GM10266 (cell line): Measurements from ENCODE around the gene GPRC5D.

Experiments used
- DNase-seq: peaks from one replicate; pipeline ENCODE4 v3.0.0; 2012; ENCODE audit errors: extremely low spot score
- TF ChIP-seq, protein P1 (sequence below): IDR thresholded peaks from 2 replicates; pipeline ENCODE4 v1.5.1; 2012; ENCODE audit warnings: mild to moderate bottlenecking, low read depth; ENCODE audit not compliant: control insufficient read depth, insufficient read depth; ENCODE audit errors: missing control alignments

GPRC5D gene

DNA sequence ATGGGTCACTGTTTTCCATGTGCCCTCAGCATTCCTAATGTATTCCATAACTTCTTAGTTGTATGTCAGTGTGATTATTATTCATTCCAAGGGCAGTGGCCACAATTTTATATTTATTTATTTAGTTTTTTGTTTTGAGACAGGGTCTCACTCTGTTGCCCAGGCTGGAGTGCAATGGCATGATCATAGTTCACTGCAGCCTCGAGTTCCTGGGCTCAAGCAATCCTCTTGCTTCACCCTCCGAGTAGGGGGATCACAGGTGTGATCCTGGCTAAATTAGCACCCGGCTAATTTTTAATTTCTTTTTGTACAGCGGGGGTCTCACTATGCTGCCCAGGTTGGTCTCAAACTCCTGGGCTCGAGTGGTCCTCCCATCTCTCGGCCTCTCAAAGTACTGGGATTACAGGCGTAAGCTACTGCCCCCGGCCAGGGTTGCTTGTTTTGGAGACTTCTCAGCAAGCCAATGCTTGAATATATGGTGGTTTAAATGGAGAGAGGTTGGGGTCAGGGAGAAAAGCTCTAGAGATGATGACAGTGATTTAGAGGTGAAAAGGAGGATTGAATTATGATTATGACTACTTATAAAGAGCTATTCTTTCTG lies 53.0 kb downstream of the GPRC5D start:
- DNase-seq, result no peak
- TF ChIP-seq, protein P1, sequence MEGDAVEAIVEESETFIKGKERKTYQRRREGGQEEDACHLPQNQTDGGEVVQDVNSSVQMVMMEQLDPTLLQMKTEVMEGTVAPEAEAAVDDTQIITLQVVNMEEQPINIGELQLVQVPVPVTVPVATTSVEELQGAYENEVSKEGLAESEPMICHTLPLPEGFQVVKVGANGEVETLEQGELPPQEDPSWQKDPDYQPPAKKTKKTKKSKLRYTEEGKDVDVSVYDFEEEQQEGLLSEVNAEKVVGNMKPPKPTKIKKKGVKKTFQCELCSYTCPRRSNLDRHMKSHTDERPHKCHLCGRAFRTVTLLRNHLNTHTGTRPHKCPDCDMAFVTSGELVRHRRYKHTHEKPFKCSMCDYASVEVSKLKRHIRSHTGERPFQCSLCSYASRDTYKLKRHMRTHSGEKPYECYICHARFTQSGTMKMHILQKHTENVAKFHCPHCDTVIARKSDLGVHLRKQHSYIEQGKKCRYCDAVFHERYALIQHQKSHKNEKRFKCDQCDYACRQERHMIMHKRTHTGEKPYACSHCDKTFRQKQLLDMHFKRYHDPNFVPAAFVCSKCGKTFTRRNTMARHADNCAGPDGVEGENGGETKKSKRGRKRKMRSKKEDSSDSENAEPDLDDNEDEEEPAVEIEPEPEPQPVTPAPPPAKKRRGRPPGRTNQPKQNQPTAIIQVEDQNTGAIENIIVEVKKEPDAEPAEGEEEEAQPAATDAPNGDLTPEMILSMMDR, result no peak

DNA sequence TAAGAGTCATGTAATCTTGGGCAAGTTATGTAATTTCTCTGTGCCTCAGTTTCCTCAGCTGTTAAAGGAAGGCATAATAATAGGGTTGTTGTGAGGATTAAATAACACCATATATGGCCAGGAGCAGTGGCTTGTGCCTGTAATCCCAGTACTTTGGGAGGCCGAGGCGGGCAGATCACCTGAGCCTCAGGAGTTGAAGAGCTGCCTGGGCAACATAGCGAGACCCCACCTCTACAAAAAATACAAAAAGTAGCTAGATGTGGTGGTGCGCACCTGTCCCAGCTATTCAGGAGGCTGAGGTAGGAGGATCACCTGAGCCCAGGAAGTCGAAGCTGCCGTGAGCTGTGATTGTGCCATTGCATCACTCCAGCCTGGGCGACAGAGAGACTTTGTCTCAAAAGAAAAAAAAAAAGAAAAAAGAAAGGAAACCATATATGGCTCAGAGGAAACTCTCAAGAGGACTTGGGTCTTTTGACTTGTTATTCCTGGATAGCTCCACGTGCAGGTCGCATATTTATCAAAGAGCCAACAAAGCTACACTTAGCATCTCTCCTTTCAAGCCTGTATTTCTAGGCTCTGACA lies 53.7 kb downstream of the GPRC5D start:
- DNase-seq, result no peak
- TF ChIP-seq, protein P1, result no peak

DNA sequence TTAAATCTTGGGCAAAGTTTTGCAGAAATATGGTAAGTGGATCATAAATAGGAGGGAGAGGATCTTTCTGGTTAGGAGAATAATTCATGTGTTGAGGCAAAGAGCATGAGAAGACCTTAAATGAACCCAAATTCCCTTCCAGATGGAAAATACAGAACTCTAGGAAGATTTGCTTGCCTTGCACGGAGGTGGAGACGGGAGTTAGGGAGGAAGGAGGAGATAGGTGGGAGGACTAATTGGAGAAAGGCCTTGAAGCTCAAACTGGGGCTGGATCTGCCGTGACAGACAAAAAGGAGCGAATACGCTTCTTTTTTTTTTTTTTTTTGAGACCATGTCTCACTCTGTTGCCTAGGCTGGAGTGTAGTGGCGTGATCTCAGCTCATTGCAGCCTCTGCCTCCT lies 54.7 kb downstream of the GPRC5D start:
- TF ChIP-seq, protein P1, result no peak
- DNase-seq, result no peak

DNA sequence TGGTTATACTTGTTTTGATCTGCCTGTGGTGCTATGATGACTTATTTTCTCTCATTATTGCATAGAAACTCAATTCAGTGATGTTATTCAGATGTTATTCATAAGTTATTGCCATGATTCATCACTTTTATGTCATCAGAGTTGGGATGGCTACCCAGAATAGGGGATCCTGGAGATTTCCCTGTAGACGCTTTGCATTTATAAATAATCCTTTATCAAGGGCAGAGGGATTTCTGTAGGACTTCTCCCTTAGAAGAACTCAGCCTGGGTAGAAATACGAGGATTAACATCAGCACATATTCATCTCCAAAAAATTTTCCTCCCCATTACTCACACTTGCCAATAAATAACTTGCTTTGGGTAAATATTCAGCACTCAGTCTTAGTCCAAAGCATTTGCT lies 55.7 kb downstream of the GPRC5D start:
- no peak for DNase-seq
- TF ChIP-seq, protein P1, result no peak

DNA sequence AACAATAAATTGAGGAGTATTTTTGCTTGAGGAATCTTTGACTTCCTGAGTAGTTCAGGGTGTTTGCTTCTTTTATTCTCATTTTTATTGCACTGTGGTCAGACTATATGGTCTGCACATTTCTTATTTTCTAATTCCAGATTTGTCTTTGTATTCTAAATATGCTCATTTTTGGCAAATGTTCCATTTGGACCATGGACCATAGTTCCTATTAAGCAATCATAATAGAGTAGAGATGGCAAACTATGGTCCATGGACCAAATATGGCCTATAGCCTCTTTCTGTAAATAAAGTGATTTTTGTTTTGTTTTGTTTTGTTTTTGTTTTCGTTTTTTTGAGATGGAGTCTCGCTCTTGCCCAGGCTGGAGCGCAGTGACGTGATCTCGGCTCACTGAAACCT lies 58.5 kb downstream of the GPRC5D start:
- no peak for DNase-seq

DNA sequence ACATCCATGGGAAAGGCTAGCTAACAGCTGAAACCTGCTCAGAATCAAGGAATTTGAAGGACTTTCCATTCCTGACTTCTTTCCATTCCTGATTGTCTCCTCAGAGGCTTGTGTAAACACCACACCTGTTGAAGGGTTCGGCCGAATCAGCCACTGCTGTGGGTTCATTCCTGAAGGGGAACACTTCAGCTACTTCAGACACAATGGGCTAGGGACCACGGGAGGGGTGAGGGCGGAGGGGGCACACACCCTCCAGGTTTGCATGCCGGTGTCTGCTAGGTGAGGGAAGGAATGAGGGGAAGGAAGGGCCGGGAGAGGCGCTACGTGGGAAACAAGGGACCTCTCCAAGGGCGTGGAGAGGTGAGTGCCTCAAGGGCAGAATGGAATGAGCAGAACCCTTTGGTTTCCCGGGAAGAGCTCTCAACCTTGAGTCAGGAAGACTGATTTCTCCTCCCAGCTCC lies 59.3 kb downstream of the GPRC5D start:
- no peak for DNase-seq
- TF ChIP-seq, protein P1, result no peak

More for the DNA sequence above, 58.5 kb downstream of the GPRC5D start:
- TF ChIP-seq, protein P1, result no peak

DNA sequence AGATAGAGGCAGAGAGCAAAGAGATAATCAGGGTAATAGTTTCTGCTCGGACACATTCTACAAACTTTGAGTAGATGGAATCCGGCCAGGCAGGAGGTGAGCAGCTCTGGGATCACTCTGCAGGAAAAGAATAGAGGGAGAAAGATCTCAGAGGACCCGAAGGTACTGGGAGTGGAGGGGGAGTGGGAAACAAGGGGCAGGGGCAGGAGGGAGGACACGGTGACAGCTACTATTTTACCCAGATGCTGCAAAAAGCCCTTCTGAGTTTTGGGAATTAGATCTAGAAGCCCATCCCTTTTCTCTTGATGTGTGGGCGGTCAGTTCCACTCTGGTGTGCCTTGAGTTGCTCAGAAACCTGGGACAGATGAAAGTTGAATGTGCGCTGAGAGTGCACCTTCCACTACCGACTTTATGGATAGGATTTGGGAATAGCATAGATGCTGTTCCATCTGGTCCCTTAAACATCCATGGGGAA lies 60.1 kb downstream of the GPRC5D start:
- no peak for DNase-seq
- TF ChIP-seq, protein P1, result no peak
